WTC11 (cell line): Measurements from ENCODE around the gene PANX3.

Experiments used
- CREB1 ChIP-seq: sonication (generic); formaldehyde crosslinking; IDR thresholded peaks from 2 replicates; pipeline ENCODE4 v1.8.0; 2023; ENCODE audit warnings: mild to moderate bottlenecking, missing genetic modification reagents
- CTCF ChIP-seq: fragments of 200-600 bp; IDR thresholded peaks from 2 replicates; pipeline ENCODE4 v1.8.0; 2022; ENCODE audit warnings: antibody characterized with exemption
- FOXJ3 ChIP-seq: sonication (generic); formaldehyde crosslinking; IDR thresholded peaks from 2 replicates; pipeline ENCODE4 v1.9.0; 2021; ENCODE audit warnings: missing genetic modification reagents, mild to moderate bottlenecking, borderline replicate concordance
- MAX ChIP-seq: sonication (generic); formaldehyde crosslinking; IDR thresholded peaks from 2 replicates; pipeline ENCODE4 v1.8.0; 2022; ENCODE audit warnings: mild to moderate bottlenecking, missing genetic modification reagents
- NFE2L1 ChIP-seq: sonication (generic); formaldehyde crosslinking; IDR thresholded peaks from 2 replicates; pipeline ENCODE4 v1.8.1; 2023; ENCODE audit warnings: missing genetic modification reagents
- ZNF121 ChIP-seq: sonication (generic); formaldehyde crosslinking; IDR thresholded peaks from 2 replicates; pipeline ENCODE4 v1.8.0; 2023; ENCODE audit warnings: missing genetic modification reagents
- ZSCAN18 ChIP-seq: fragments of 250-450 bp; sonication (Bioruptor Pico); IDR thresholded peaks from 2 replicates; pipeline ENCODE4 v2.1.2; 2022; ENCODE audit warnings: mild to moderate bottlenecking, moderate library complexity

GRCh38 chr11:124661553-124661952 is 50.3 kb downstream of the PANX3 start:
- no peak for TF ChIP-seq CTCF
- no peak for TF ChIP-seq NFE2L1 (CRISPR knock-in tag)
- no peak for TF ChIP-seq ZSCAN18 (CRISPR knock-in tag)
- TF ChIP-seq MAX (CRISPR knock-in tag), result no peak
- TF ChIP-seq CREB1 (CRISPR knock-in tag), result no peak
- no peak for TF ChIP-seq FOXJ3 (CRISPR knock-in tag)
- TF ChIP-seq ZNF121 (CRISPR knock-in tag), result no peak
